ENCODE measurements around the gene THAP11.
A peak's percentile ranks its signal among the peaks of the same experiment; 100 is the strongest.
"Not testable (repeated sequence)": the region's sequence is repeated elsewhere in the genome, so short reads cannot be mapped to it uniquely, and the experiment has no call there.

THAP11 gene

DNA sequence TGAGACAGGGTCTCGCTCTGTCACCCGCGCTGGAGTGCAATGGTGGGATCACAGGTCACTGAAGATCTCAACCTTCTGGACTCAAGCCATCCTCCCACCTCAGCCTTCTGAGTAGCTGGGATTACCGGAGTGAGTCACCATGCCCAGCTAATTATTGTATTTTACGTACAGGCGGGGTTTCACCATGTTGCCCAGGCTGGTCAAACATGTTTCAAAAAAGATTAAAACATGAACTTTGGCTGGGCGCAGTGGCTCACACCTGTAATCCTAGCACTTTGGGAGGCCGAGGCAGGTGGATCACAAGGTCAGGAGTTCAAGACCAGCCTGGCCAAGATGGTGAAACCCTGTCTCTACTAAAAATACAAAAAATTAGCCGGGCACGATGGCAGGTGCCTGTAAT lies 4.9 kb upstream of the THAP11 start:
- DNase-seq (ENCODE audit: low read depth), result not testable (repeated sequence)

DNA sequence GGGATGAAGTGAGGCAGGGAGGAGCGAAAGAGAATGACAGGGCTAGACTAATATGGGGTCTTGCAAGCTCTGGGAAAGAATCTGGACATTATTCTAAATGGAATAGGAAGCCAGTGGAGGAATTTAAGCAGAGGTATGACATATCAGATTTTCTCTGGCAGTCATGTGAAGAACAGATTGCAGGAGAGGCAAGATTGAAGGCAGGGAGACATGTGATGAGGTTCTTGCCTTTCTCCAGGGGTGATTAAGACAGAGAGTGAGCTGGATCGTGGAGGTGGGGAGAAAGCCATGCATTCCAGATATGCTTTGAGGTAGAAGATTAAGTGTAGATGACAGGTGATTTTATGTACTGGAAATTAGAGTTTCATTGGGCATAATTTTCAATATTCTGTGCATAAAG lies 4.3 kb upstream of the THAP11 start:
- no peak for DNase-seq (ENCODE audit: low read depth)

DNA sequence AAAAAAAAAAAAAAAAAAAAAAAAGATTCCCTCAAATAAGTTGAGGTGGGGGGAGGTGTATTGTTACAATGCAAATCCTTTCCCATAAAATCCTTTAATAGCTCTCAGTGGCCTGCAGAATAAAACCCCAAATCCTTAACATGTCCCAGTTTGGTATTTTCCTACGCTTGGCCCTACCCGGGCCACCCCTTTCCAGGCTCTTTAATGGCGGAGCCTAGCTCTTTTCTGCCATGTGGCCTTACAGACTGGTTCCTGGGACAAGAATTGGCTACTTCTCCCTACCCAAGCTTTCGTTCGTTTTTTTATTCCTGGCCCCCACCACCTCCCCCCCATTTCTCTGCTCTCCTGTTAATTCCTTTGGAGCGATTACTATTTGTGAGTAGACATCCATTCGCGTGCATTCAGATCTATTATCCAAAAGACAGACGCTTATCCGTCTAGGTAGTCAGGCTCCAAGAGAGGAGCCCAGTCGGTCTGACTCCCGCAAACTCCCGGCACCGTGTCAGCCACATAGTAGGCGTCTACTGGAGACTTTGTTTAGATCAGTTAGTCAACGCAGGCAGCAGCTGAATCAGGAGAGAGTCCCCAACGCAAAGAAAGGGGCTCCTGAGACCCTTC lies 813 bp upstream of the THAP11 start:
- DNase-seq (ENCODE audit: low read depth), result no peak

DNA sequence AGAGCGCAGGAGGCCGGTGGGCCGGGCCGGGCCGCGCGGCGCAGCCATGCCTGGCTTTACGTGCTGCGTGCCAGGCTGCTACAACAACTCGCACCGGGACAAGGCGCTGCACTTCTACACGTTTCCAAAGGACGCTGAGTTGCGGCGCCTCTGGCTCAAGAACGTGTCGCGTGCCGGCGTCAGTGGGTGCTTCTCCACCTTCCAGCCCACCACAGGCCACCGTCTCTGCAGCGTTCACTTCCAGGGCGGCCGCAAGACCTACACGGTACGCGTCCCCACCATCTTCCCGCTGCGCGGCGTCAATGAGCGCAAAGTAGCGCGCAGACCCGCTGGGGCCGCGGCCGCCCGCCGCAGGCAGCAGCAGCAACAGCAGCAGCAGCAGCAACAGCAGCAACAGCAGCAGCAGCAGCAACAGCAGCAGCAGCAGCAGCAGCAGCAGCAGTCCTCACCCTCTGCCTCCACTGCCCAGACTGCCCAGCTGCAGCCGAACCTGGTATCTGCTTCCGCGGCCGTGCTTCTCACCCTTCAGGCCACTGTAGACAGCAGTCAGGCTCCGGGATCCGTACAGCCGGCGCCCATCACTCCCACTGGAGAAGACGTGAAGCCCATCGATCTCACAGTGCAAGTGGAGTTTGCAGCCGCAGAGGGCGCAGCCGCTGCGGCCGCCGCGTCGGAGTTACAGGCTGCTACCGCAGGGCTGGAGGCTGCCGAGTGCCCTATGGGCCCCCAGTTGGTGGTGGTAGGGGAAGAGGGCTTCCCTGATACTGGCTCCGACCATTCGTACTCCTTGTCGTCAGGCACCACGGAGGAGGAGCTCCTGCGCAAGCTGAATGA lies 606 bp downstream of the THAP11 start:
- DNase-seq (ENCODE audit: low read depth), result peak; percentile 27

DNA sequence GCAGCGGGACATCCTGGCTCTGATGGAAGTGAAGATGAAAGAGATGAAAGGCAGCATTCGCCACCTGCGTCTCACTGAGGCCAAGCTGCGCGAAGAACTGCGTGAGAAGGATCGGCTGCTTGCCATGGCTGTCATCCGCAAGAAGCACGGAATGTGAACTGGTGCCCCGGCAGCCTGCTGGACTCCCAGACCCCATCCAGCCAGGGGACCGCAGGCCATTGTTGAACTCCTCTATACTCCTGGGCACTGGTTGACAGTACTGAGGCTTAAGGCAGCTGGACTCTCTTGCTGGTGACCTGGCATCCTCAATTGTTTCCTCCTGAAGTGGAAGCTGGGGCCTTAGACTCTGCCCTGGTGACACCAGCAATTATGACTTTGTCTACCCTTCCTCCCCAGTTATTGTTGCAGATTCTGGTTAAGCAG lies 1.2 kb downstream of the THAP11 start:
- no peak for DNase-seq (ENCODE audit: low read depth)

DNA sequence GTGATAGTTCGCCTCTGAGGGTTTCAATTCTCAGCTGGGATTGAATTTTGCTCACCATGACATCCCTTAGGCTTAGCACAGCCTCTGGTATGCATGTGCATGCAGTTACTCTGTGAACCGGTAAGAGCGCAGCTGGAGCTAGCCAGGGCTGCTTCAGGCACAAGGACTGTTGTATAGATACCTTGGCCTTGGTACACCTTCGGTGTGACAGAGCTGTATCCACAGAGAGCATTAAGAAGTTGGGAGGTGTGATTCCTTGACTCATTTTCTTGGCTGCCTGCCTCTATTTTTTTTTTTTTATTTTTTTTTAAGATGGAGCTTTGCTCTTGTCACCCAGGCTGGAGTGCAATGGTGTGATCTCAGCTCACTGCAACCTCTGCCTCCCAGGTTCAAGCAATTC lies 2.4 kb downstream of the THAP11 start:
- DNase-seq (ENCODE audit: low read depth), result no peak

DNA sequence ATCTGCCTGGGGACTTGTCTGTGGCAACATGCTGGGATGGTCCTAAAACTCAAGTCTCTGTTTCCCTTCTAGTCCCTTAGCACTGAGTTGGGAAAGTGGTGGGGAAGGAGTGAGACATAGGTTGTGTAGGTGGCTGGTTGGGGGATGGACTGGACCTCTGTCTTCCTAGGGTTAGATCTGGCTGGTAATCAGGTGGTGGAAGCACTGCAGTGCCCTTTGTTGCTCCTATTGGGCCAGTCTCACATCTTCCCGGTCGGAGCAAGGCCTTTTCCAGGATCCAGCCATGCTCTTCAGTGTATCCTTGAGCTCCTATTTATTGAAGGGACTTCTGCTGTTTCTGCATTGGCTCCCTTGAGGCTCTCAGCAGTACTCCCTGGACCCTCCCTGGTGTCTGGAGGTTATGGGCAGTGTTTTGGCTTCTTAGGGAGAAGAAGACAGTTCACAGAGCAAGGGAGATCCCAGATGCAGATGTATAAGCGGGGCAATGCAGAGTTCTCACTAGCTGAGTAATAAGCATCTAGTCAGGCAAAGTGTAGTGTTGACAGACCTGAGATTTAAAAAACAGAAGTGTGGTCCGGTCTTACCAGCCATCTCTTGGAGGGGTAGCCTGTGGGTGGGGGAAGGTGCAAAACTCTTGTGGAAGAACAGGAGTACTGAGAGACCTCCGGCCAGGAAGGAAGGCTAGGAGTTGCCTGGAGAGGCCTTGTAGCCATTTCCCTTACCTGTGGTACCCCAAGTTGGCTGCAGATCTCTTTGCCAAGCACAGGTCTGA lies 3.4 kb downstream of the THAP11 start:
- DNase-seq (ENCODE audit: low read depth), result no peak

DNA sequence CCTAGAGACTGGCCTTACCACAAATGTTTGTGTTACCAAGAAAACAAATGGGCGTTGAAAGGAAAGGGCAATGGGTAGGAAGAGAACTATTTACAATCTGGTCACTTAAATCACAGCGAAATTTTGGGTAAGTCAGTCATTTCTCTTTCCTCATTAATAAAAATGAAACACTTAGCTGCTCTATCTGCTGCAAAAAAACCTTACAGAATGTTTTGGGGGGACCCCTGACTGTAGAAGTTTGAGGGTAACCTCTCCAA lies 3.9 kb downstream of the THAP11 start:
- no peak for DNase-seq (ENCODE audit: low read depth)

DNA sequence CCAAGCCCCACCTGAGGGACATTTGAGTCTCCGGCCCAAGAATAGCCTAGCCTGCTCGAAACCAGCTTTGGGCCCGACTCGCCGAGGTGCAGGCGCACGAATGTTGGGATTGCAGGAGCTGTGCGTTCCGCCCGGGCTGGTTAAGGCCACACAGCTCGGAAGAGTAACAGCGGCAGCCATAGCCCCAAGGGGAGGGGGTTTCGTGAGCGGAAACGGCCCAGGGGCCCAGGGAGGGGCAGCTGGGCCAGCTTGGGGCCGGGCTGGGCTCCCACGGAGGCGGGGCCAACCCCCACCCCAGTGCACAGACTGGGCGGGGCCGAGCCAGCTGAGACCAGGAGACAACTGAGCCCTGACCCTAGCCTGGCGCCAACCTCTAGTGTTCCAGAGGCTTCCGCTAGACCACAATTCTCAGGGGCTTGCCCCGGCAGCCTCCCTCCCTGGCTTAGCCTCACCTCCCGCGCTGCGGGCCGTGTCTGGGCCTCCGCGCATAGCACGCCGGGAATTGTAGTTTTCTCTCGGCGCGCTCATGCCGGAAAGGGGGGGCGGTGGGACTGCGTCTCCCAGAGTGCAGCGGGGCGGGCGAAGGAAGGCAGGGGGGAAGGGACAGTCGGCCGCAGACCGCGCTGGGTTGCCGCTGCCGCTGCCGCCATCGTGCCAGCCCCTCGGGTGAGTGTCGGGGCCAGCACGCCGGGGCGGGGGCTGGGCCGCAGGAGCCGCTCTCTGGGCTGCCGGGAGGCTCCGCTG lies 4.4 kb downstream of the THAP11 start, which contains the start of gene NUTF2:
NUTF2 (plus strand) TSS at position 614 of the 744 bp plus-strand sequence. CDS start 18,198 bp downstream, outside the sequence.
- DNase-seq (ENCODE audit: low read depth), result peak; percentile 94

DNA sequence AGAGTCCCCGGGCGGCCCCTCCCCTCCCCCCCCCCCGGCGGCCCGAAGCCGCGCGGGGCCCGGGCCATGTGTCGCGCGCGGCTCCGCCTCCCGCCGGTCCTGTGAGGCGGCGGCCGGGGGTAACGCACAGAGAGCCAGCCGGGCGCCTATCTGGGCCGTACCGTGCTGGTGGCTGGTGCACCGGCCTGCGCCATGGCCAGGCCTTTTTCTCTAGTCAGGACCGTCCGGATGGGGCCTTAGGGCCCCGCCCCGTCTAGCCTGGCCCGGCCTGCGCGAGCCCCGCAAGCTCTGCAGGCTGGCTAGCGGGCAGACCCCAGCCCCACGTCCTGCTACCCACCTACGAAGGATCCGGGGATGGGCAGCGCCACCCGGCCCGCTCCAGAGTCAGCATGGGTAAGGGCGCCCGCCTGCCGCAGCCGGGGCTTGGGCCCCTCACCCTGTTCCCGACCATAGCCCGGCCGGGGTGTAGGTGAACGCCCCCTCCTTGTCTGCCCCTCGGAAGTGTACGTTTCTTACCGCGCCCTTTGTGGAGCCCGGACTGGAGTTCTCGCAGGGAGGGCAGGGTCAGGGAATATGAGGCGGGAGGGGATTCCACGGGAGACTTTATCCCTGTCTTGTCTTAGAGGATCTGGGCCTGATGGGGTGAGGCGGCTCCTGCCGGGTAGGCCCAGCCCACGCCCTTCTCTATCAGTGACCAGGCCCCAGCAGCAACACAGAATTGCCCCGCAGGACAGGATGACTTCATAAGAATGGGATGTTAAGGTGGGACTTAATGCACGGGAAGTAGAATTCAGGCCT lies 5.1 kb downstream of the THAP11 start, which contains the start of gene CENPT:
CENPT (minus strand) TSS at position 630 of the 798 bp plus-strand sequence. CDS start 13,834 bp downstream, outside the sequence.
- no peak for DNase-seq (ENCODE audit: low read depth)

DNA sequence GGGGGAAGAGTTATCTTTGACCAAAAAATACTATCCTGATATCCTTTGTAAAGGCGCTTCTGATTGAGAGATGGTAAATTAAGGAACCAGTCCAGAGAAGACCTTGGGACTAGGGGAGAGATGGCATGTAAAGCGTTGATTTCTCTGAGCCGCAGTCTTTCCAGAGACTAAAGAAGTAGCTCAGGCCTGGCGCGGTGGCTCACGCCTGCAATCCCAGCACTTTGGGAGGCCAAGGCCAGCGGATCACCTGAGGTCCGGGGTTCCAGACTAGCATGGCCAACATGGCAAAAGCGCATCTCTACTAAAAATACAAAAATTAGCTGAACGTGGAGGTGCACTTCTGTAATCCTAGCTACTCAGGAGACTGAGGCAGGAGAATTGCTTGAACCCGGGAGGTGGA lies 6.0 kb downstream of the THAP11 start:
- DNase-seq (ENCODE audit: low read depth), result no peak

DNA sequence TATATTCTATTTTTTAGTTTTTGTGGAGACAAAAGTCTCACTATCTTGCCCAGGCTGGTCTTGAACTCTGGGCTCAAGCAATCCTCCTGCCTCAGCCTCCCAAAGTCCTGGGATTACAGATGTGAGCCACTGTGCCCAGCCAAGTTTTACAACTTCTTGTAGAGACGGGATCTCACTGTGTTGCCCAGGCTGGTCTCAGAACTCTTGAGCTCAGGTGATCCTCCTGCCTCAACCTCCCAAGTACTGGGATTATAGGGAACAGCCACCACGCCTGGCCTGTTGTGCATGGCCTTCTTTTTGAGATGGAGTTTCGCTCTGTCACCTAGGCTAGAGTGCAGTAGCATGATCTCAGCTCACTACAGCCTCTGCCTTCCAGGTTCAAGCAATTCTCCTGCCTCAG lies 11.6 kb downstream of the THAP11 start:
- no peak for DNase-seq (ENCODE audit: low read depth)

DNA sequence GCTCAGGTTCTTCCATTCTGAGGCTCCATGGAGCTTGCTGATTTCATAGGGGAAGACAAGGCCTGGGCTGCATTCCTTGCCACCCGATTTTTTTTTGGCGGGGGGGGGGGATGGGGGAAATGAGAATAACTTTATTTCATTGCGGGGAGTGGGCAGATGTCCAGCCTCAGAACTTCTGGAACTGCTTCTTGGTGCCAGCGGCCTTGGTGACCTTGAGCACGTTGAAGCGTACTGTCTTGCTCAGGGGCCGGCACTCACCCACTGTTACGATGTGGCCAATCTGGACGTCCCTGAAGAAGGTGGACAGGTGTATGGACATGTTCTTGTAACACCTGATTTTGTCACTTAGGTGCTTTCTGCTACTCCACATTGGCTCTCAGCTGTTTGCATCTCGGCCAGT lies 13.7 kb downstream of the THAP11 start:
- no peak for DNase-seq (ENCODE audit: low read depth)

DNA sequence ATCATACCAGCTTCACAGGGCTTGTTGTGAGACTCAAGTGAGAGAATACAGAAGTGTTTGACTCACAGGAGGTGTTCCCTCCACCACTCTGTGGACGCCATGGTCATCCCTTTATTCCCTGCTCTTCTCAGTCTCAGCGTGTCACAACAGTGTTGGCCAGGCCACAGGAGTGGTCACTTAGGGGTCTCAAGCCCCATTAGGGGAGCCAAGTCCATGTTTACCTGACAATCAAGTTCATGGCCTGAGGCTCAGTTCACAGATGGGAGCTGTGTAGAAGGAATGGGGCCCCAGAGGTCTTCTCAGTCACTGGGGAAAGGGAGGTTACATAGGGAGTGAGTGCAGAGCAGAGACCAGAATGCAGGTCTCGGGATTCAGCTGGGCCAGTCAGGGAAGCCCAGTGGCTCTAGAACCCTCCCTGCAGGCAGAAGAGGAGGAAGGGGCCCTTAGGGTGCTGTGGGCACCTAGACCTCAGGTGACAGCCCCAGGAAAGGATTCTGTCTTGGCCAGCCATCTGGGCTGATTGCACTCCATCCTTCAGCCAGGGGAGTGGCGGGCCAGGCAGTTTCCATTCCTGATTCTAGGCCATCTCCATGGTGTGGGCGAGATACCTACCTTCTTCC lies 14.9 kb downstream of the THAP11 start:
- DNase-seq (ENCODE audit: low read depth), result no peak

DNA sequence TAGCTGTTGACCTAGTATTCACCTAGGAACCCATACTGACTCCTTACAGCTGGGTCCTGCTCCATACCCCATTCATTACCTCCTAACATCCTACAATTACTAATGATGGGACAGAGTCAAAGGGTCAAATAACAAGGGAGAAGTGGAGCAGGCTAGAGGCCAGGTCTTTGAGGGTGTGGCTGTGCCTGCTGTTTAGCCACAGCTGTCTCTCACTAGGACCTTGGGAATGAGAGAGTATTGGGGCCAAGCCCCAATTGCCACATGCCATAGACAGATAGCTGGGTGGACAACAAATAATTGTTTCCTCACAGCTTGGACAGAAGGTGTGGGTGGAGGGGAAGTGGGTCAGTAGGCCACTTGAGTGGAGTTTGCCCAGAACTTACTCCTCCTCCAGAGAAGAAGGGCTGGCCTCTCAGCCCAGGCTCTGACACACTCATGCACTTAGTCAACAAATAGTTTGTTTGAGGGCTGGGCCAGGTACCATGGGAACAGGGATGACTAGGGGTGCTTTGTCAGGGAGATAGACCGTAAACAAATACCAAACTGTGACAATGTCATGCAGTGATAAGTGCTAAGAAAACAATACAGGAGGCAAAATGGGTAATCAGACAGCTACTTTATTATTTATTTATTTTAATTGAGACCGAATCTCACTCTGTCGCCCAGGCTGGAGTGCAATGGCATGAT lies 15.6 kb downstream of the THAP11 start:
- DNase-seq (ENCODE audit: low read depth), result no peak

DNA sequence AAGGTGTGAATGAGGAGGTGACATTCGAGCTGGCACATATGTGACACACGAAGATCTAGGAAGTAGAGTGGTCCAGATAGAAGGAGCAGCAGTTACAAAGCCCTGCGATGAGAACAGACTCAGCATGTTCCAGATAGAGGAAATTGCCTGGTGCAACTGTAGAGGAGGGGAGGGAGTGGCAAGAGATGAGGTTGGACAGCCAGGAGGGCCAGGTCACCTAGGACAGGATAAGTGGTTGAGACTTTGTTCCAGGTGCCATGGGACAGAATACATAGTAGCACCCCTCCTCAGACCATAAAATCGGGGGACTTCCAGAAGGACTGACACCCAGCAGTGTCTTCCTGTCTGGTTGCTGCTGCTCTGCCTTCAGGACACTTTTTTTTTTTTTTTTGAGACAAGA lies 16.4 kb downstream of the THAP11 start:
- no peak for DNase-seq (ENCODE audit: low read depth)

DNA sequence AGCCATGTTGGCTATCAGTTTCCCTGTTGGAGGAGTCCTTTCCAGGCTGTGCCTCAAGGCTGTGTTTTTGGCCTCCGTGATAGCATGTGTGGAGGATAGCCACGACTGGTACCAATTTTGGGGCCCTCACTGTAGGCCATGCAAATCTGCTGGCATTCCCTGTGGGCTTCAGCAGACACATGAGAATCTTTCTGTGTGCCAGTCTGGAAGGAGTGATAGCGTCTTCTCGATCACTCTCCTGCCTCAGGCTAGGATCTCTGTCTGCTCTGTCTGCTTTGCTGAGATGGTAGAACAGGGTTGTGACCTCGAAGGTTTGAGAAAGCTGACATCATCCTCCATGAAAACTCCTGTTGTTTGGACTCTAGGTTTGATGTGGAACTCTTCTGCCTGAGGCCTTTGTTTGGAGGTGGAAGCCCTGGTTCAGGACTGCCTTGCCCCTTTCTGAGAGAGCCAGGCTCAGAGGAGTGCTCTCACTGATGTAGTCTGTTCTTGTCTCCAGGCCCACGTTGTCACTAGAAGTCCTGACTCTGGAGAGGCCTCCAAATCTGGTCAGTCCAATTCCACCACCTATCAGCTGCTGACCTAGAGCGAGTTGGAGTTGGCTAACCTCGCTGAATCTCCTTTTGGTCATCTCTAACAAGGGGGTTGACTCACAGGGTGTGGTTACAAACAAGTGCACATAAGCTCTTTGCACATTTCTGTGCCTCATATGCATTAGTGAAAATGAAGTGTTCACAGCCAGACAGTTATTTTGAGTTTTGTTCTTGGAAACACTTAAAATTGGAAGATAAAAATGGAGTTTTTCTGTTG lies 18.7 kb downstream of the THAP11 start:
- no peak for DNase-seq (ENCODE audit: low read depth)

DNA sequence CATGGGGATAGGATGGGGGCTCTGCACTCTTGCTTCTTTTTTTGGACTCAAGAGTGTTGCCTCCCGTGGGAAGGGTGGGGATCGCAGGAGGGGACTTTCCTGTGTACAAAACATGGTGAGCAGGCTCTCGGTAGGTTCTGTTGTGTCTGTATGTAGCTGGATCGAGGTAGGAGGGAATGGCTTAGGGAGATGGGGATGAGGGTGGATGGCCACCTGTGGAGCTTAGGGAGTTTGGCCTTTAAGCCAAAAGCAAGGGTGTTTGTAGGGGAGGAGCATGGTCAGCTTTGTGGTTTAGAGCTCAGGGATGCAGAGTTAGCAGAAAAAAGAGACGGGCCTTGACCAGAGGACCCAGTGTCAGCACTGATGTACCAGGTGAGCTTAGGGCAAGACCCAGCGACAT lies 19.8 kb downstream of the THAP11 start:
- no peak for DNase-seq (ENCODE audit: low read depth)

All from stimulated activated CD8-positive, alpha-beta memory T cell treated with anti-CD3 and anti-CD28 coated beads, Interleukin-12 subunit alpha, Interleukin-12 subunit beta, amount 100 ng/mL, for 4 hours (primary cell).